NCI-H524 (cell line): ENCODE results near the gene PMM1.
"Not testable (repeated sequence)": the region's sequence is repeated elsewhere in the genome, so short reads cannot be mapped to it uniquely, and the experiment has no call there.

Source experiments
- DNase-seq, 2 experiments: peaks; one replicate each; lab custom pipeline; 2025; lab: John Stamatoyannopoulos, UW

Gene PMM1

DNA sequence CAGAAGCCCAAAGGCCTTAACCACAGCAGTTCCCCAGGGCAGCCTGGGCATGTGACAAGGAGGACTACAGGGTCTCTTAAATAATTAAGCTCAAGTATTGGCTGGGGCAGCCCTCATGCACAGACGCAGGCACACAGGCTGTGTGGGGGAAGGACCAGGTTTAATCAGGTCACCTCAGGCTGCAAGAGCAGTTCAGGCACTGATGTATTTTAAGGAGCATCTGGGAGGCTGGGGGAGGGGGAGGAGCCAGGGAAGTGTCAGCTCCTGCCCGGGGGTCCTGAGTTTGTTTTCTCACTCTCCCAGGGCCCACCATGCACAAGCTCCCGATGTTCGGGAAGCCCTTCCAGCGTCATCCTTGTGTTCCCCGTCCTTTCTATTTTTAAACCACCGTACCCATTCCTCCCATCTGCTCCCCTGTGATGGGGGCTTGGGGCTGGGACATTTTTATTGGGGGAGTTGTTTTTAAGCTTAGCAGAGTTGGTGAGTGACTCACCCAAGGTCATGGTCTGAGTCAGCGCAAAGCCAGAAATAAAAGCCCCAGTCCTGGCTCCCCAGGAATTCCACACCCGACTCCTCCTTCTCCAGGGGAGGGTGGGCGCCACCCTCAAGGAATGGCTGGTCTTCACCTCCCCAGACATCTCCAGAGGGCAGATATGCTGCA is 26.5 kb downstream of the PMM1 start:
- peak in 1 of 2 experiments; percentile 48 for DNase-seq

DNA sequence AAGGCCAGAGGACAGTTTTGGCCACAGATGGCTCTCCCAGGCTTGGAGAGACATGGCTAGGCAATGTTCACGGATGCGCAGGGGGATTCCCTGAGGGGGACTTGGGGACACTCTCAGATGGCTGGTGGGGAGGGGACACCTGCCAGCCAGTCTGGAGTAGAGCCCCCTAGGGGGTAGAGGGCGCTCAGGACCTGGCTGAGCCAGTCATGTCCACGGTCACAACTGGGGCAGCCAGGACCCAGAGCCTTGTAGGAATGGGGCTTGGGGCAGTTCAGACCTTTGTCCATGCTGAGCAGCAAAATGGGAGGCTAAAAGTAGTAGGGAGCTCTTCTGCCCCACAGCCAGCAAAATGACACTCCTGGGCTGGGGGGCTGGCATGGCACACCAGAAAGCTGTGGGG is 27.2 kb downstream of the PMM1 start:
- no peak for DNase-seq

DNA sequence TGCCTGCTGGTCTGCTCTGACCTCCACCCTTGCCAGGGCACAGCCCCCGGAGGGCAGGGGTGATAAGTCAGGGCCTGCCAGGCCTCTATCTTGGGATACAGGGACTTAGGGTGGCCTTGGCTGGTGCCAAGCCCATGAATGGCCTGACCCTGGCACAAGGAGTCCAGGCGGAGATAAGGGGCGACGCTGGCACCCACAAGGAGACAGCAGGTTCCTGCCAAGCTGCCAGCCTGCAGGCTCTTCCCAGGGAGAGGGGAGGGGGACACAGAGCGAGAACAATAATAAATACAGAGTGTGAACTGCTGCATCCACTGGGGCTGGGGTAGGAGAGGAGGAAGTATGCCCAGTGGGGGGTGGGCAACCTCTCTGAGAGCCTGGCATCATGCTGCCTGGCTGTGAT is 27.9 kb downstream of the PMM1 start:
- no peak for DNase-seq

- DNase-seq = no peak
Measured at GRCh38 chr22:41561335-41561734, 28.3 kb downstream of the PMM1 start.

DNA sequence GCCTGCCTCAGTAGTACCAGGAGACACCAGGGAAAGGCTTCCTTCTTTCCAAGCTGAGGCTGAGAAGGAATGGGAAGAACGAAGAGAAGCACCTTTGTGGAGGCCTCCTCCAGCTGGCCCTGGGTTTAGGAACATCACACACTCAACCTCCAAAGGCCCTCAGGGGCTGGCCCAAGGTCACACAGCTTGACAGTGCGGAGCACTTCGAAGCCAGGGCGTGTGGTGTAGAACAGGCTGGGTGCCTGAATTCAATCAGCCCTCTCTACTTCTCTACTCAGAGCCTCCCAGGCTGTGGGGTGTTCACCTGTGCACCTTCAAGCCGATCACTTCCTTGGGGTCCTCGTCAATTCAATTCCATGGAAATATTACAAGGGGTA is 29.6 kb downstream of the PMM1 start:
- DNase-seq = no peak

DNA sequence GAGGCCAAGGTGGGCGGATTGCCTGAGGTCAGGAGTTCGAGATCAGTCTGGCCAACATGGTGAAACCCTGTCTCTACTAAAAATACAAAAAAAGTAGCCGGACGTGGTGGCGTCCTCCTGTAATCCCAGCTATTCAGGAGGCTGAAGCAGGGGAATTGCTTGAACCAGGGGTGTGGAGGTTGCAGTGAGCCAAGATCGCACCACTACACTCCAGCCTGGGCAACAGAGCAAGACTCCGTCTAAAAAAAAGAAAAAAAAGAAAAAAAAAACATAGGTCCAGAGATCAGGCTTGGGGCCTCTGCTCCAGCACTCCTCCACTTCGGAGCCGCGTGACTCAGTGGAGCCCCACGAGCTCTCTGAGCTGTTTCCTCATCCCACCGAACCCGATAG is 31.4 kb downstream of the PMM1 start:
- DNase-seq = not testable (repeated sequence)

DNA sequence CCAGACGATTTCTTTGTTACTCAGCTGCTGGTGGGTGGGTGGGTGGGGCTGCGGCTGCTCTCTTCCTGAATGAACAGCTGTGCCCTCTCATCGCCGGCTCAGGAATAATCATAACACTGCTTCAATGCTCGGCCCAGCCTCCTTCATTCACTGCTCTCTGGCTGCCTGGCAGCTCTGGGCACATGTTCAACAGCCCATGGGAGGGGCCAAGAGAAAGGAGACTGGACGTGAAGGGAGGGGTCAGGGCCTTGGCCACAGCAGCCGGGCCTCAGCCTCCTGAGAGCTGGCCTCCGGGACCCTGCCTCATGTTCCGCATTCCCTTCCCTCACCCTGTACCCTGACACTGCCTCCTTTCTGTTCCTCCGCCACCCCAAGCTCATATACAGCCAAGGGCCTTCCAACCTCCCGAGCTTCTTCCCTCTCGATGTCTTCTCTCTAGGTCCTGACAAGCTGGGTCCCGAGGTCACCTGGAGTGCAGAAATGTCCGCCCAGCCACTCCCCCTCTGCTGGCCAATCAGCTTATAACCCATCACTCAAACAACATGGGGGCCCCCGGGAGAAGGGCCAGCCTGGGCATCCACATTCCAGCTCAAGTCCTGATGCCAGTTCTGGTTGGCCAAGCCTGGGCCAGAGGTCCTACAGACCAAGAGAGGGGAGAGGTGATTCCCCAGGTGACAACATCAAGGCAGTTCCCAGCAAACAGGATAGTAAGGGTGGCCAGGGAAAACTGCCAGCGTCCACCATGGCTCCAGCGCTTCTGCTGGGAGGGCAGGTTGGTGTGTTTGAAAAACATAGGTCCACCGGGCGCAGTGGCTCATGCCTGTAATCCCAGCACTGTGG is 32.0 kb downstream of the PMM1 start:
- DNase-seq = peak; percentile 79 to 87

DNA sequence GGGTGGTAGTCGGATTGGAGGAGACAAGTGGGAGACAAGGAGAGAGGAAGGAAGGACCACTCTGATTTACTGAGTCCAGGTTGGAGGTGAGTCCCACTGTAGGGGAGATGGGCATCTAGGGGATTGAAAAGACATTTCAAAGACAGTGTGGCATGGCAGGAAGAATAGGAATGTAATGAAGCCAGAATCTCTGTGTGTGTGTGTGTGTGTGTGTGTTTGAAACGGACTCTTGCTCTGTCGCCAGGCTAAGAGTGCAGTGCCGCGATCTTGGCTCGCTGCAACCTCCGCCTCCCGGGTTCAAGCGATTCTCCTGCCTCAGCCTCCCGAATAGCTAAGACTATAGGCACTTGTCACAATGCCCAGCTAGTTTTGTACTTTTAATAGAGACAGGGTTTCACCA is 33.1 kb downstream of the PMM1 start:
- DNase-seq = no peak

- DNase-seq = no peak
Measured at GRCh38 chr22:41555325-41555982, 34.2 kb downstream of the PMM1 start.

GRCh38 chr22:41551877-41552582 is 37.6 kb downstream of the PMM1 start:
- no peak for DNase-seq

- DNase-seq = no peak
Measured at GRCh38 chr22:41550952-41551491, 38.6 kb downstream of the PMM1 start.

GRCh38 chr22:41548830-41549211 is 40.8 kb downstream of the PMM1 start:
- DNase-seq = no peak

DNA sequence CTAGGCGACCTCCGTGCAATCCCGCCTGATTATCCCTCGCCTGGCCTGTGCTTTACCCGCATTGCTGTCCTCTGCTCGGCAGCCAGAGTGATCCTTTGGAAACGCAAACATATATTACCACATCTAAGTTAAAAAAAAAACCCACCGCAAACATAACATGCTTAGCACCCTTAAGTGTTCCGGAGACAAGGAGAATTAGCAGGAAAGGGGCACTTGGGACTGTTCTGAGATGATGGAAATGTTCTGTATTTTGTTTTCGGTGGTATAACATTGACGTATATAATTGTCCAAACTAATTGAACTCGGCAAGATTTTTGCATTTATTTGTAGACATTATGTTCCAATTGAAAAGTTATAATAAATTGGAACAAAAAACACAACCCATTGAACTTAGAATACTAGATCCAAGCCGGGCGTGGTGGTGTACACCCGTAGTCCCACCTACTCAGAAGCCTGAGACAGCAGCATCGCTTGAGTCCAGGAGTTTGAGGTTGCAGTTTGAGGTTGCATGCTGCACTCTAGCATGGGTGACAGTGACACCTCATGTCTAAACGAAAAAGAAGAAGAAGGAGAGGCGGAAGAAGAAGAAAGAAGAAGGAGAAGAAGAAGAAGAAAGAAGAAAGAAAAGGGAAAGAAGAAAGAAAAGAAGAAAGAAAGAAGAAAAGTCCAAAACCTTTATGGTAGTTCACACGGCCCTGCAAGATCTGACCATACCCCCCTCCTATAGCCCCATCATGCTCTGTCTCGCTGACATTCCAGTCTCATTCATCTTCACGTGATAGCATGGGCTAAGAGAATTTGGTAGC is 44.8 kb downstream of the PMM1 start:
- no peak for DNase-seq

GRCh38 chr22:41543854-41544670 is 45.6 kb downstream of the PMM1 start, which contains the start of gene POLR3H:
Gene POLR3H, minus strand, starts transcription at chr22:41544470. Its CDS starts 369 bp downstream, at chr22:41544101.
- peak; percentile 95 to 99 for DNase-seq

- no peak for DNase-seq
Measured at GRCh38 chr22:41542224-41542623, 47.4 kb downstream of the PMM1 start.

DNA sequence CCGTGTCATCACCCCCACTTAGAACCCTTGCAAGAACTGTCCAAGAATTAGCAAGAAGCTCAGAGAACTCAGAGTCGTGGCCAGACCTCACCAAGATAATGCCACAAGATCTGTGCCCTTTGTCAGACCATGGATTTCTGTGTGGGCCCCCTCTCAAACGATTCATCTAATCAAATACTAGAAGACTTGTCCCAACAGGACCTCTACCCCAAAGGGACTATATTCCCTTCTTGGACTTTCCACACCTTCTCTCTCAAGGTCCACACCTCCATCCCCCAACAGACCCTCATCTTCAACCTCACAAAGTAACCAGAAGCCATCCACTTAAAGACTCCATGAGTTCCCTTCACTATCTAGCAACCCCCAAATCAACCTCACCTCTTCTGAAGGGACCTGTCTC is 48.2 kb downstream of the PMM1 start:
- no peak for DNase-seq

GRCh38 chr22:41540365-41540764 is 49.3 kb downstream of the PMM1 start:
- DNase-seq = no peak

GRCh38 chr22:41540006-41540315 is 49.7 kb downstream of the PMM1 start:
- DNase-seq = no peak

DNA sequence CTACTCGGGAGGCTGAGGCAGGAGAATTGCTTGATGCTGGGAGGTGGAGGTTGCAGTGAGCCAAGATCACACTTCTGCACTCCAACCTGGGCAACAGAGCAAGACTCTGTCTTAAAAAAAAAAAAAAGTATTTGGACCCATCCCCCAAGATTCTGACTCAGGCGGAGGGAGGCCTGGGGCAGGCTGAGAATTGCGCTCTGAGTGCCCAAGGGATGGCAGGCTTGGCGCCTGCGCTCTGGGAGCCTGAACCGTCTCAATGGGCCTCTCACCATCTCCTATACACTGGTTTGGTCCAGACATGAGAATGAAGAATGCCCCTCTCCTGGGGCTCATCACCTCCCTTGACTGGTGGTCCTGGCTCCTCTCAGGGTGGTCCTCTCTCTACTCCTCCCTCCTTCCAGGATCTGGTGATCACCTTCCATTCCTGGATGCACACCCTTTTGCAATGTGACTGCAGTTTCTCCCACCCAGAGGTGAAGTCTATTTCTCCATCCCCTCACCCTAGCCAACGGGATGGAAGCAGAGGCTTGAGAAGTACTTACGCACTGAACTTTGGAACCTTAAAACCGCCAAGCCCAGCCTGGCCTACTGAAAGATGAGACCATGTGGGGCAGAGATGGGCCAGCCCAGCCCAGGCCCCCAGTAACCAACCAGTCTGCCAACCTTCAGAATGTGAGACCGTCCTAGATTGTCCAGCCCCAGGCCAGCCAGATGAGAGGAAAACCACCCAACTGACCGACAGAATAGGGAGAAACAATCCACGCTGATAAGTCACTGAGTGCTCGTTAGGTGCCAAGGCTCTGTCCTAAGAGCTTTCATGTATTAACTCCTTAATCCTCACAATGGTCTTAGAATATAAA is 50.3 kb downstream of the PMM1 start:
- DNase-seq = no peak

DNA sequence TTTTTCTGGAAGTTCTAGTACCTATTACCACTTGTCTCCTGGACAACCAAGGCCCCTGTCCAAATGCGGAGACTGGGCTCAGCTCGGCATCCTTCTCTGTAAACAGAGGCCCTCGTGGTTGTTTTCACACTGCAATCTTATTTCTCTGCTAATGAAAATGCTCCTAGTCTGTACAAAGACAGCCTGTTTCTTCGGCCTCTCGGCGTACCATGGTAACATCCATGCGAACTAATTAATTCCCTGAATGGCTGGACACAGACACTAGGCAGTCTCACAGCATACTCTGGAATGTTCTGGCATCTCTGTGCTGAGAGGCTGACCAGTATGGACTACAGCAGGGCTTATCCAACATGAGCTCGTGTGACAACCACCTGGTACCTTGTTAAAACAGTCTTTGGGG is 51.1 kb downstream of the PMM1 start:
- DNase-seq = no peak
